ENCODE results near the gene ENPP6.

The ENPP6 gene

DNA sequence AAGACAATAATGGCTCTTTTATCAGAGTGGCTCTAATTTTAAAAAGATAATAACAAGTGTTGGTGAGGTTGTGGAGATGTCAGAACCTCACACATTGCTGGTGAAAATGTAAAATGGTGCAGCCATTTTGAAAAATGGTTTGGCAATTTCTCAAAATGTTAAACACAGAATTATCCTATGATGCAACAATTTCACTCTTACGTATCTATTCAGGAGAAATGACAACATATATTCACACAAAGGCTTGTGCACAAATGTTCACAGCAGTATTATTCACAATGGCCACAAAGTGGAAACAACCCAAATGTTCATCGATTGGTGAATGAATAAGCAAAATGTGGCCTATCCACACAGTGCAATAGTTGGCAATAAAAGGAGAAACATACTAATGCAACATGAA lies 24.7 kb downstream of the ENPP6 start:
- in situ Hi-C loops (cut with MboI; ENCODE audit: low sequenced_read_pairs) = no loop called here

DNA sequence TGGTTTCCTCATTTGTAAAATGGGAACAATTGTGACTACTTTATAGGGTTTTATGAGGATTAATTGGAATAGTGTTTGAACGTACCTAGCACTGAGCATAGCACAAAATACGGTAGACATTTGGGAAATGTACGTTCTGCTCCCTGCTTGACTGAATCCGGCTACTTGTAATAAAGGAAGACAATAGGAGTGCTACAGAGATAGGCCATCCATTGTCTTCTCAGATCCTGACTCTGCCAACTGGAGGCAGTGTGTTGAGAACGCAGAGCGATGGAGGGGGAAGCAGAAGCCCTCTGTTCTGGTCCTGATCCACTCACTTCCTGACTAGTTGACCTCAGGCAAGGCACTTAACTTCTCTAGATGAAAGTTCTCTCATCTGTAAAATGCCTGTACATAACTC lies 26.4 kb downstream of the ENPP6 start:
- in situ Hi-C loops (cut with MboI; ENCODE audit: low sequenced_read_pairs) = no loop called here

DNA sequence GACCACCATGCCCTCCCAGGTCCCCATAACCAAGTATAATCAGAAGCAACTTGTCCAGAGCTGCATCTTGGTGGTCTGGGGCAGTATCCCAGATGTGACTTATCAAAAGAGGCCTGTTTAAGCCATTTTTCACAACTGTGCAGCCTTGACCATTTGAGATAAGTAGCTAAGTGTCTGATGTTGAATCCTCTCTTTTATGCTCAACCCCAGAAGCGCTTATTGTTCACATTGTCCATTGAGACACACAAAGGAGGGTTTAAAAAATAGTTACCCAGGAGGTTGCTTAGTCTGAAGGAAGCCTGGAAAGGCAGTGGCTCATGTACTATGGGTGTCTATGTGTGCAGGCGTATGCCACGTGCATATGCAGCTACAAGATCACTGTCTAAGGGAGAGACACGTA lies 27.0 kb downstream of the ENPP6 start:
- in situ Hi-C loops (cut with MboI; ENCODE audit: low sequenced_read_pairs) = no loop called here

DNA sequence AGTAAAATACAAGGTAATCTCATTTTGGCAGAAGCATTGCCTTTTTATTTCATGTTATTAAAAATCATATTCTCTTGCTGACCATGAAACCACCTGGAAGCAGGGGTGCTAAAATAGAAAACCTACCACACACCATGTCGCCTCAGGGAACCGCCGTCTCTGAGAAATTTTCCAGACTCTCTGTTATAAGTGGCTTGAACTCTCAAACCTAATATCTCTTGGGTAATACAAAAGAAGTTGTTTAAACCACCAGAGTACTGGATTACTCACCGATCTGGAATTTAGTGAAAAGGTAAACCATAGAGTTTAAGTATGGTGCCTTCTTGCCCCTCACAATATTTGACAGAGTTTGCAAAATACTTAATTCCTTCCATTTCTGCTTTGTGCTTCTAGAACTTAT lies 27.7 kb downstream of the ENPP6 start:
- in situ Hi-C loops (cut with MboI; ENCODE audit: low sequenced_read_pairs) = no loop called here

DNA sequence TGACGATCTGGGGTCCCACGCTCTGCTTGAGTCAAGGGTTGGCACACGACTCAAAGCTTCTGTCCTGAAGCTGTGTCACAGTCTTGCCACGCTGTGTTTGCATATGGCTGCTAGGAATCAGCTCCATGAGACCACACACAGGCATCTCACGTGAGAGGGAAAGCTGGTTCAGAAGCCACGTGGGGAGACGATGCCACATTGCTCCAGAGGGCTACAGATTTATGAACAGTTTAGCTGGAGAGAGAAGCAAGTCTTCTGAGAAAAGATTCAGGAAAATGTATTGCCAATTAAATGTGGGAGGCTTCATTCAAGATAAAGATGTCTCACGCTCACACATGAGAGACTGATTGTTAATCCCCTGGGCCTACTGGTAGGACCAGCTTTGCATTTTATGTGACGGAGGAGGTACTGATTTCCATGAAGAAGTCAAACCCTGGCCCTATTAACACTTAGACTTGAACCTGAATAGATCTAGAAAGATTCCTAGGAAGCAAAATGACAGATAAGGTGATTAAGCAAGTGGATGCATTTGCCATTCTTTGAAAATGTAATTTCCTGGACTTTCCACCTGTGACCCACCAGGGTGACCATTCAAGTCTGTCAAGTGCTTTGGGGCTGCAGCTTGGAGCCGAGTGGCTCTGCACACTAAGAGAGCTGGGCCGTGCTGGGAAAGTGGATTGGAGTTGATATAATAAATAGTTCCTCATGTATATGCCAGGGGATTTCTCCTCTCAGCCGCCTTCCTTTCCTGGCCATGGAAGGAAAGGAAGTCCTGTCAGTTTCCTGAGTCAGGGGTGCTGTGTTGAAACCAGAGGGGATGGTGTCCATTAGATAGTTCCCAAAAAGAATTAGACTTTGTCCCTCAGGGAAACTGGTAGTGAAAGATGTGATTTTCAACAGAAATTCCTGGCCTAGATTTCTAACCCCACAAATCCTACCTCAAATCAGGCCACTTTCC lies 29.0 kb downstream of the ENPP6 start:
- in situ Hi-C loops (cut with MboI; ENCODE audit: low sequenced_read_pairs) = no loop called here

DNA sequence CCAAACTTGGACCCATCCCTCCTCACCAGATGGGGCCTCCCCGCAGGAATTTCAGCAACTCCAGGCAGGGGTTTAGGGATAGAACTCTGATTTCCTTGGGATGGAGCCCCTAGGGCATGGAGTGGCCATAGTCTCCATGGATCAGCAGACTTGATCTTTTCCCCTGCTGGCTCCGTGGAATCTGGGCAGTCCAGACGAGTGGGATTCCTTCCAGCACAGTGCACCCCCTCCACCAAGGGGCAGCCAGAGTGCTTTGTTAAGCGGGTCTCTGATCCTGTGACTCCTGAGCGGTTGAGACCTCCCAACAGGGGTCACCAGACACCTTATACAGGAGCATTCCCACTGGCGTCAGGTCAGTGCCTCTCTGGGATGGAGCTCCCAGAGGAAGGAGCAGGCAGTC lies 40.4 kb downstream of the ENPP6 start:
- in situ Hi-C loops (cut with MboI; ENCODE audit: low sequenced_read_pairs) = no loop called here

DNA sequence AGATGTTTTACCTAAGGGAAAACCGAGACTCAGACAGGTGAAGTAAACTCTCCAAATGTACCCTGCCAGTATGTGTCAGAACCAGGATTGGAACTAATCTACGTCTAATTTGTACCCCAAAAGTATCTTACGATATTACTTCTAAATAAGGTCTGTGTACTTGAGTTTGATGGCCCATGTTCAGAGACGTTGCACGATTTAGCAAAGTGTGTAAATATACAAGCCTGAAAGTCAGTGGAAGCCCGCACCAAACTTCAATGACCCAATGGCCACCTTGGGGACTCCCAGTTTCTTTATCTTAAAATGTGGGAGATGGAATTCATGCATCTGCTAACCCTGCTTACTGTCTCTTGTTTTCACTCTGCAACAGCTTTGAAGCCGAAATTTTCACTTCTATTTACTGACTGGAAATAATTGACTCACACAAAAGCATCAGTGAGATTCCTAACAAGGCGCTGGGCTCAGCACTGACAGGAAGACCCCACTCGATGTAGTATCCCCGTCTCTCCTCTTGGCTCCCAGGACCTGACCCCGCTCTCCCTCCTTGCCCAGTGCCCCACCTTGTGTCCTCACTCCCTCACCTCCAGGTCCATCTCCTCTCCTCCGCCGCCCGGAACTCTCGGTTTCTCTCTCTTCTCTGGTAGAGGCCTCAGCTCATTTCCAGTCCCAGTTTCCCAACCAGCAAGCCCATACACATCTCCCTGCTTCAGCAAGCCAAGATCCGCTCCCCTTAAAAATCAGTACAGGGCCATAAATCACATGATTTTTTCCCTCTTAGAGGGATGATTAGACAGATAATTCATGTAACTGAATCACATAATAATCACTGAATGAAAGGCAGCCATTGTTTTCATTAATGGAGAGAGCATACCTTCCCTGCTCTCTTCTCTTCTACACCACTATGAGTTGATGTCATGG lies 42.8 kb downstream of the ENPP6 start:
- in situ Hi-C loops (cut with MboI; ENCODE audit: low sequenced_read_pairs) = loop anchor here (25.0 kb wide), 1 partner anchor 713 kb away; no protein-coding TSS in a partner anchor

DNA sequence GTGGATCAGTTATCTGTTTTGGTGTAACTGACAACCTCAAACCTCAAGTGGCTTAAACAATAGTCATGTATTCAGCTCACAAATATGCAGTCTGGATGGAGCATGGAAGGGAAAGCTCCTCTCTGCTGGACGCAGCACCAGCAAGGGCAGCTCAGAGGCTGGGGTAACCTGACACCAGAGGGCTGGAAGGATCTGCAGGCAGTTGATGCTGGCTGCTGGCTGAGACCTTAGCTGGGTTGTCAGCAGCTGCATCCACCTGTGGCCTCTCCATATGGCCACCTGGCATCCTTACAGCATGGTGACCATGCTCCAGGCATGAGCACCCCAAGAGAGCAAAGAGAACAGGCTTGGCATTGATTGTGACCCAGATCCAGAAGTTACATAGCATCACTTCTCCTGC lies 46.7 kb downstream of the ENPP6 start:
- in situ Hi-C loops (cut with MboI; ENCODE audit: low sequenced_read_pairs) = loop anchor here (25.0 kb wide), 1 partner anchor 709 kb away; no protein-coding TSS in a partner anchor

DNA sequence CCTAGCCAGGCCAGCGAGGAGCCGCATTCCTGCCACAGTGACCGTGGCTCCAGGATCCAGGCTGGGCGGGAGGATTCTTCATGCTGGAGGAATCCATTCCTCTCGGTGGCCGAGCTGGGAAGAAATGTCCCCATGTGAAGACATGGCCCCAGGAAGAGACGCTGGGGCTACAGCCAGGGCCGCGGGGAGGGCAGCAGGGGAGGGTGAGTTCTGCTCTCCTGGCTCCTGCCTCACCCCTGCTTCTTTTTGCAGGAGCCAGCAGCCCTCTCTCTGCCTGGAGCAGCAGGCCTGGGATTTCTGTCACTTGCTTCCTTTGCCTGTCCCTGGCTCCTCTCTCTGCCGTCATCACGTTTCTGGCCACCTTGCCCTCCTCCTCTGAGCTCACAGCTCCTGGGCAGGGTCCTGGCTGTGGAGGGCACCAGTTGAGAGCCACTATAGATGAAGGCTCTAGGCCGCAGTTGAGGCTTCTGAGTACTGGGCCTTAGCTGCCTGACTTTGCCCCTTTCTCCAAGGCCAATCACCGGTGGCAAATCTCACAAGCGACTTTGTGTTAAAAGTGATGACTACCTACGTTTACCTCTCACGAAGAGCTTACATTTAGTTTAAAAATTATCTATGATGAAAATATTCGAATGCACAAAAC lies 48.3 kb downstream of the ENPP6 start:
- in situ Hi-C loops (cut with MboI; ENCODE audit: low sequenced_read_pairs) = loop anchor here (10.0 to 25.0 kb wide), 2 partner anchors 335 to 707 kb away; no protein-coding TSS in a partner anchor

DNA sequence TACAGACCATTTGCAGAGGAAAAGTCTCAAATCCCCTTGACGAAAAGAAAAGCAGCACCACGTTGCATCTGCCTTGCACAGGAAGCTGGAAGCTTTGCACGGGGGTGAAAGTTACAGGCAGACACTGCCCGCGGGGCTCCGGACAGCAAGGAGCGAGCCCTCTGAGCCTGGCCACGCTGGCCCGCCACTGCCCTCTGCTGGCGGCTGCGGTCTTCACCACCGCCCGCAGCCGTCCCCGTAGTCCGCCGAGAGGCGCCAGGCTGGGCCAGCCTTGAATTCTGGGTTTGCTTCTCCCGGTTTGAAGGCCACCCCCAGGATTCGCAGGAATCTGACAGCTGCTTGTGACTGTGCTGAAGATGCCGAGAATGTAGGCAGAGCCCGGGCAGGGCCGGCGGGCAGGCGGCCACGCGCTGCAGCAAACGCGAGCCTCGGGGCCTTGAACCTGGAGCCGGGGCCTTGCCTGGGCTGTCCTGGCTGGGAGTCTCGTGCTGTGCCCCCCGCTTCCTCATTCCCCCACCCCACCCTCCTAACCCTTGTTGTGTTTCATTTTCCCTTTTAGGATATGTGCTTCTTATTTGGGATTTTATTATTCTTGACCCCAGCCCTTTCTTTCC lies 49.2 kb downstream of the ENPP6 start:
- in situ Hi-C loops (cut with MboI; ENCODE audit: low sequenced_read_pairs) = loop anchor here (10.0 to 25.0 kb wide), 2 partner anchors 334 to 706 kb away; no protein-coding TSS in a partner anchor

DNA sequence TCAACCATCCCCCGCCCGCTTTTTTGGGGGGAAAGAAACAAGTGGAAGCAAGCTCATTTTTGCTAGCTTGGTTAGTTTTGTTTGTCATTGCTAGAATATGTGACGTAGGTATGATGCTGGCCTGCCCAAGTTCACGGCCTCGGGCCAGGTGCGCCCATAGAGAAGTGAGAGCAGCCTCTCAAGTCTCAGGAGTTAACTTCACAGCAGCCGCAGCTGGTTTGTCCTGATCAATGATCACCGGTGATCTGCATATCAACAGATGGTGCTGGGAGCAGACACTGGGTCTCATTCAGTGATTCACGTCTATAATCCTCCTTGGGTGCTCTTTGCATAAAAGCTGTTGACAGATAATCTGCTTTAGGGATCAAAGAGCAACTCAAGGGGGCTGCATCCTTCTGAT lies 50.1 kb downstream of the ENPP6 start:
- in situ Hi-C loops (cut with MboI; ENCODE audit: low sequenced_read_pairs) = loop anchor here (10.0 to 25.0 kb wide), 2 partner anchors 333 to 705 kb away; no protein-coding TSS in a partner anchor

DNA sequence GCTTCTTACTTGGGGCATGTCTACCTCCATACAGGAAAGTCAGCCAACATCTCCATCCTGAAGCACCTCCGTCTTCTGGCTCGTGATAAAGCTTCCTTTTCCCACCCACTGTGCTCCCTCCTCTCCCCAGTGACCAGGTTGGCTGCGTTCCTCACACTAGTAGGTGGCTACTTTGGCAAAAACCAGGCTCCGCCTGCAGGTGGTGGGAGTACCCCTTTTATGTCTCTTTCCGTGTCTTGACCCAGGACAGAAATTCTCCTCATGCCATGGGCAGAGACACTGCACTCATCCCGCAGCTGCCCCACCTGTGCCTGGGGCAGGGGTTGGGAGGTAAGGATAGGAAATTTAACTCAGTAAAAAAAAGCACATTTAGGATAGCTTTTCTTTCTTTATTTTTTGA lies 50.9 kb downstream of the ENPP6 start:
- in situ Hi-C loops (cut with MboI; ENCODE audit: low sequenced_read_pairs) = loop anchor here (10.0 to 25.0 kb wide), 2 partner anchors 332 to 704 kb away; no protein-coding TSS in a partner anchor

DNA sequence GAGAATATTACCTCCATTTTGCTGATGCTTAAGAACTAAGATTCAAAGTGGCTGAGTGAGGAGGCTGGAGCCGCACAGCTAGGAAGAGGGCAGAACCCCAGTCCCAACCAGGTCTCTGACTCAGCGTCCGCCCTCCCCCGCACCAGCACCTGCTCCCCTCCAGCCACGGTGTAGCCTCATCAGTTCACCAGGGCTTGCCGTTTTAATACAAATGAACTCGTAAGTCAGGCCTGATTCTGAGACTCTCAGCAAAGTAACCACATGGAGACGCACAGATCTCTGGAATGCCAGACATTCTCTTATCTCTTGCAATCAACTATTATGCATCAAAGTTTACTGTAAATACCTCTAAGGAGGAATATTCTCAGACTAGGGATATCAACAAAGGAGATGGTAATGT lies 52.4 kb downstream of the ENPP6 start:
- in situ Hi-C loops (cut with MboI; ENCODE audit: low sequenced_read_pairs) = loop anchor here (10.0 to 25.0 kb wide), 2 partner anchors 330 to 703 kb away; no protein-coding TSS in a partner anchor

DNA sequence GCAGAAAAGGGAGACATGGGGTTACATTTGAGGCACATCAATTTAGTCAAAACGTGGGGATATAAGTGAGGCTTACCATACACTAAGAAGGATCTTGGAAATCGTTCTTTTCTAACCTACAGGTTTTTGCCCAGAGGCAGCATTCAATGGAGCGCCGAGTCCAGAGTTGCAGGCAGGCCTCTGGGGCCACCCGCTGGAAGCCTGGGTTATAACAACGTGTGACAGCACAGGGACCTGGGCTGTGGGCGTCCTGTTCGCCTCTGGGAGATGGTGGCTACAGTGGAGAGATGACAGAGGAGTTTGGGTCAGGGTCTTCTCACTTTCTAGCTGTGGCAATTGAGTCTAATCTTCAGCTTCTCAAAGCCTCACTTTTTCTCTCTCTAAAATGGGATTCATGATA lies 53.9 kb downstream of the ENPP6 start:
- in situ Hi-C loops (cut with MboI; ENCODE audit: low sequenced_read_pairs) = loop anchor here (10.0 to 25.0 kb wide), 2 partner anchors 329 to 702 kb away; no protein-coding TSS in a partner anchor

DNA sequence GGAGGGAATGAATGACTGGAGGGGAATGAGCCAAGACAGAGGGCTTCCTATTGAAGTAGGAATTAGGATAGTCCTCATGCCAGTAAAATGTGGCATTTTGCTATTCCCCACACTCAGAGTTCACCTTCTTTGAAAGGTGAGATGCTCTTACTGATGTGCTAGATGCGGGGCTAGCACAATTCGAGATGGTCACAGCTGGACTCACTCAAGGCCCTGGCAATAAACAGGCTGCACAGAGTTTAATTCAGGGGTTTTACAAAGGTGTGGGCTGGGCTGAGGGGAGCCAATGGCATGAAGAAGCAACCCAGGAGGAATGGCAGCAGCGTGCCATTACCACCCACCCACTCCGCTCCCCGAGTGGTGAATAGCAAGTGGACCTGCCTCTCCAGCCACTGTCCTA lies 55.1 kb downstream of the ENPP6 start:
- in situ Hi-C loops (cut with MboI; ENCODE audit: low sequenced_read_pairs) = loop anchor here (10.0 to 25.0 kb wide), 2 partner anchors 328 to 700 kb away; no protein-coding TSS in a partner anchor

DNA sequence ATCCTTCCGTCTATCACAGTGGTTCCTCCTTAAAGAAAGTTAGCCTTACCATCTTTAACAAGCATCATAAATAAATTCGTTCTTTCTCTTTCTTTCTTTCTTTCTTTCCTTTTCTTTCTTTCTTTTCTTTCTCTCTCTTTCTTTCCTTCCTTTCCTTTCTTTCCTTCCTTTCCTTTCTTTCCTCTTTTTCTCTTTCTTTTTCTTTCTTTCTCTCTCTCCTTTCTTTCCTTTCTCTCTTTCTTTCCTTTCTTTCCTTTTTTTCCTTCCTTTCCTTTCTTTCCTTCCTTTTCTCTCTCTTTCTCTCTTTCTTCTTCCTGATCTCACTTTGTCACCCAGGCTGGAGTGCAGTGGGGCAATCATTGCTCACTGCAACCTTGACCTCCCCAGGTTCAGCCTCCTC lies 60.4 kb downstream of the ENPP6 start:
- in situ Hi-C loops (cut with MboI; ENCODE audit: low sequenced_read_pairs) = loop anchor here (25.0 kb wide), 1 partner anchor 695 kb away; no protein-coding TSS in a partner anchor

DNA sequence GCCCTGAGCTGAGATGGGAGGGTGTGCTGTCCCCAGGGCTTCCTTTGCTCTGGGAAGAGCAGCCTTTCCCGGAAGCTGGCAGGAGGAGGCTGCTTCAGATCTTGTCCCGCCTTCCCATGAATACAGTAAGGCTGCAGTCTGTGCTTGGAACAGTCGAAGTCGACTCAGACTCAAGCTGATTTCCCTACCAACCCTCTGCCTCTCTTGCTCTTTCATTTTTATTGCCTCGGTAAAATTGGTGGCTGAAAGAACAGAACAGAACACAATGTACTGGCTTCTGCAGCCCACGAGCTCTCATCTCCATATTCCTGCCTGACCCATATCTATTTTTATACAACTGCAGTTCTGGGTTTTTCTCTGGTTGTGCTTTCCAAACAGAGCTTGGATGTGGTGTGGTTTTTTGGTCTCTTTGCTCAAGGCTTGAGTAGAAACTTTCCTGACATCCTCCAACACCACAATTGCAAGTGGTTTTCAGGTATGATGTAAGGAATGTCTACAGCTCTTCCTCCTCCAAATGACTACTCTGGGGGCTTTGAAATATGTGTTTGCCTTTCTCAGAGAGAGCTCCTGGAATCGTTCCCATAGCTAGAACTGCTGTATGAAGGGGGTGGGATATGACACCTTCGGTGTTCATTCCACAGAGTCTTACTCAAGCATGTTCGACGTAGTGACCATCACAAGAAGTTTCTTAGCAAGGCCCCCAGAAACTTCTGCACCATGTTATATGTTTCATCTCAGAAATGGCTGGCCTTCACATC lies 61.3 kb downstream of the ENPP6 start:
- in situ Hi-C loops (cut with MboI; ENCODE audit: low sequenced_read_pairs) = loop anchor here (25.0 kb wide), 1 partner anchor 694 kb away; no protein-coding TSS in a partner anchor

DNA sequence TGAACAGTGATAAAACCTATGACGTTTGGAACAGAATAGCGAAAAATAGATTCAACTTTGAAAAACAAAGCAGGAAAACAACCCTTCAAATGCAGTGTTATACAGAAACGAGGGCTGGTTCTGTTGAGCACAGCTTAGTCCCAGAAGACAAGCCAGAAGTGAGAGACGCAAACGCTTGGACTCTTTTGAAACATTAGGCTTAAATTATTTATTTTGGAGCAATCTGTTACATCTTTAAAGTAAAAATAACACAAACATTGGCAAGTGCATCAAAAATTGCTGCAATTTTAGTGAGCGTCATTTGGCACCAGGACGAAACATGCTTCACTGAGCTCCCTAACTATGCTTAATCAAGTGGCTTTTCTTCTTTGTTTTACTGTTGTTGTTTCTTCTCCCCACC lies 63.5 kb downstream of the ENPP6 start:
- in situ Hi-C loops (cut with MboI; ENCODE audit: low sequenced_read_pairs) = loop anchor here (25.0 kb wide), 1 partner anchor 692 kb away; no protein-coding TSS in a partner anchor

DNA sequence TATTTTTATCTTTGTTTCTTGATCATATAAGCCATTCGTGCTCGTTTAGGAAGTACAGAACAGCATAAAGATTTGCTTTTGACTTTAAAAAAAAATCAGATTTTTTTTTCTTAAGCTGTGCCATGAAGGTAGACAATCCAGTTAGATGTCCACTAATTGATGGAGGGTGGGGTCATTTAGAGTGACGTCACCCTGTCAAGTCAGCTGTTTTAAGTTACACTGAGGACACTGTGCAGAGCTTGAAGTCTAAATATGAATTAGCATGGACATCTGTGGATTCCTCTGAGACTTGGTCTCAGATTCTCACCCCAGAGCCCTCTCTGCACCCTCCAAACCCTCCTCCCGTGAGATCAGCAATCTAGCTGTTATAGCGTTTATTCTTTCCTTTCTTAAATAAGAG lies 63.9 kb downstream of the ENPP6 start:
- in situ Hi-C loops (cut with MboI; ENCODE audit: low sequenced_read_pairs) = loop anchor here (25.0 kb wide), 1 partner anchor 691 kb away; no protein-coding TSS in a partner anchor
